Peyer's patch (tissue), 4 donors: Measurements from ENCODE around the gene ATXN1. TPM values are rescaled to one million over a fixed set of nuclear protein-coding genes. Genes with fewer than 3 reads are reported as not detected.

Experiments
- DNase-seq, 3 donors: peaks; one replicate each; pipeline ENCODE4 v3.0.0-alpha.2; 2017 to 2019
- H3K27ac ChIP-seq, 4 donors: fragments of 200-600 bp; sonication (generic); one replicate each; pipeline ENCODE4 v1.5.1; 2016 to 2019
- H3K27me3 ChIP-seq, 2 donors: fragments of 200-600 bp; sonication (generic); one replicate each; pipeline ENCODE4 v1.5.1; 2019
- H3K36me3 ChIP-seq, 3 donors: fragments of 200-600 bp; sonication (generic); one replicate each; pipeline ENCODE4 v1.5.1; 2016 to 2019
- H3K4me1 ChIP-seq, 4 donors: fragments of 200-600 bp; sonication (generic); one replicate each; pipeline ENCODE4 v1.5.1; 2016 to 2019
- H3K4me3 ChIP-seq, 4 donors: fragments of 200-600 bp; sonication (generic); 1 replicate in 3 of 4; 2 replicates in 1 of 4; pipeline ENCODE4 v1.5.1; 2016 to 2019; ENCODE audit warnings: mild to moderate bottlenecking in 1 of 4
- H3K9me3 ChIP-seq, 4 donors: fragments of 200-600 bp; sonication (generic); one replicate each; pipeline ENCODE4 v1.5.1; 2016 to 2019; ENCODE audit warnings: mild to moderate bottlenecking in 1 of 4
- CTCF ChIP-seq, 6 experiments: fragments of 450-650 bp in 4 of 6; fragments of 200-600 bp in 2 of 6; sonication (generic) in 1 of 6; IDR thresholded peaks; one replicate each; pipeline ENCODE4 v1.5.1; 2017 to 2019; ENCODE audit warnings: antibody characterized with exemption in 6 of 6, mild to moderate bottlenecking in 3 of 6, moderate library complexity in 1 of 6
- POLR2A ChIP-seq, 2 donors: fragments of 450-650 bp; IDR thresholded peaks; one replicate each; pipeline ENCODE4 v1.5.1; 2017; ENCODE audit warnings: antibody characterized with exemption in 2 of 2, mild to moderate bottlenecking in 2 of 2, moderate library complexity in 2 of 2
- total RNA-seq, 4 donors: library from RNA; depleted of rRNA; stranded (reverse); fragments of >200 nt; gene quantifications; one replicate each; pipeline ENCODE4 v1.1.0, GENCODE V29; 2016

Gene ATXN1
- total RNA-seq, 4 donors from 2014 or later: 34.7 to 48.5 (median 43.1) TPM

- H3K4me1 ChIP-seq: no peaks in the 10 kb centered on the region
- TF ChIP-seq CTCF (IDR thresholded peaks at IDR 0.05) (no peak), POLR2A (IDR thresholded peaks at IDR 0.05) (no peak)
- no peaks in the 10 kb centered on the region for H3K27me3 ChIP-seq
- DNase-seq: no peak
- H3K9me3 ChIP-seq: no peaks in the 10 kb centered on the region
- no peaks in the 10 kb centered on the region for H3K36me3 ChIP-seq
- no peak overlapping the region for H3K27ac ChIP-seq
- no peak overlapping the region for H3K4me3 ChIP-seq
Observed at GRCh38 chr6:16553531-16553930, 207.7 kb downstream of the ATXN1 start.

- TF ChIP-seq POLR2A (IDR thresholded peaks at IDR 0.05): no peak
- TF ChIP-seq CTCF (IDR thresholded peaks at IDR 0.05): no peak
- Histone ChIP-seq H3K9me3 (no peaks in the 10 kb centered on the region), H3K4me3 (no peak overlapping the region), H3K27me3 (no peaks in the 10 kb centered on the region), H3K4me1 (no peaks in the 10 kb centered on the region), H3K27ac (no peak overlapping the region), H3K36me3 (no peaks in the 10 kb centered on the region)
- no peak for DNase-seq
Observed at GRCh38 chr6:16551466-16551865, 209.8 kb downstream of the ATXN1 start.

GRCh38 chr6:16548121-16548520, 213.1 kb downstream of the ATXN1 start:
- TF ChIP-seq POLR2A (IDR thresholded peaks at IDR 0.05) (no peak), CTCF (IDR thresholded peaks at IDR 0.05) (no peak)
- no peak for DNase-seq
- H3K36me3 ChIP-seq: no peaks in the 10 kb centered on the region
- H3K4me3 ChIP-seq: no peak overlapping the region
- H3K27ac ChIP-seq: no peak overlapping the region
- H3K9me3 ChIP-seq: no peaks in the 10 kb centered on the region
- H3K27me3 ChIP-seq: no peaks in the 10 kb centered on the region
- H3K4me1 ChIP-seq: peaks cover 0 to 6% (median 0%) of the 10 kb centered on the region in 4 donors

- H3K36me3 ChIP-seq: no peaks in the 10 kb centered on the region
- H3K4me1 ChIP-seq: peaks cover 0 to 6% (median 0%) of the 10 kb centered on the region in 4 donors
- H3K27me3 ChIP-seq: no peaks in the 10 kb centered on the region
- no peak for DNase-seq
- H3K27ac ChIP-seq: no peak overlapping the region
- H3K4me3 ChIP-seq: no peak overlapping the region
- TF ChIP-seq POLR2A (IDR thresholded peaks at IDR 0.05): no peak
- H3K9me3 ChIP-seq: no peaks in the 10 kb centered on the region
Observed at GRCh38 chr6:16547587-16547986, 213.7 kb downstream of the ATXN1 start.

- no peak for DNase-seq
- no peak for TF ChIP-seq POLR2A (IDR thresholded peaks at IDR 0.05)
- TF ChIP-seq CTCF (IDR thresholded peaks at IDR 0.05): no peak
- H3K4me1 ChIP-seq: peaks cover 0 to 6% (median 0%) of the 10 kb centered on the region in 4 donors
- no peak overlapping the region for H3K27ac ChIP-seq
- H3K9me3 ChIP-seq: no peaks in the 10 kb centered on the region
- H3K27me3 ChIP-seq: no peaks in the 10 kb centered on the region
- no peaks in the 10 kb centered on the region for H3K36me3 ChIP-seq
- no peak overlapping the region for H3K4me3 ChIP-seq
Observed at GRCh38 chr6:16546861-16547260, 214.4 kb downstream of the ATXN1 start.

- H3K27me3 ChIP-seq: no peaks in the 10 kb centered on the region
- H3K4me1 ChIP-seq: peaks cover 0 to 6% (median 0%) of the 10 kb centered on the region in 4 donors
- H3K9me3 ChIP-seq: no peaks in the 10 kb centered on the region
- H3K27ac ChIP-seq: no peak overlapping the region
- H3K4me3 ChIP-seq: no peak overlapping the region
- no peak for DNase-seq
- no peak for TF ChIP-seq POLR2A (IDR thresholded peaks at IDR 0.05)
- TF ChIP-seq CTCF (IDR thresholded peaks at IDR 0.05): no peak
- no peaks in the 10 kb centered on the region for H3K36me3 ChIP-seq
Observed at GRCh38 chr6:16545382-16545781, 215.9 kb downstream of the ATXN1 start.
